Heart right ventricle (tissue), 16 donors: ENCODE measurements around the gene KRT80. TPM values are rescaled to one million over a fixed set of nuclear protein-coding genes. Genes with fewer than 3 reads are reported as not detected.

Source experiments
- ATAC-seq, 8 donors: fragments of 200-7000 bp; cut with Tn5 transposase; one replicate each; pipeline ENCODE4 v1.9.1; 2020; ENCODE audit warnings: mild to moderate bottlenecking in 8 of 8, moderate library complexity in 8 of 8, moderate number of reproducible peaks in 1 of 8
- DNase-seq, 2 donors: peaks; one replicate each; pipeline ENCODE4 v3.0.0-alpha.2; 2020
- H3K27ac ChIP-seq, 10 donors: fragments of 200-600 bp; sonication (generic) in 2 of 10; one replicate each; pipeline versions ENCODE4 v1.5.0 to v1.8.0; 2020 to 2022; ENCODE audit warnings: mild to moderate bottlenecking in 3 of 10
- H3K27me3 ChIP-seq, 7 donors: fragments of 200-600 bp; one replicate each; pipeline ENCODE4 v1.8.0; 2021 to 2022; ENCODE audit warnings: mild to moderate bottlenecking in 2 of 7
- H3K36me3 ChIP-seq, 9 donors: fragments of 200-600 bp; sonication (generic) in 1 of 9; one replicate each; pipeline versions ENCODE4 v1.5.0 to v1.8.0; 2020 to 2022; ENCODE audit warnings: mild to moderate bottlenecking in 2 of 9
- H3K4me1 ChIP-seq, 9 donors: fragments of 200-600 bp; sonication (generic) in 1 of 9; one replicate each; pipeline versions ENCODE4 v1.5.0 to v1.8.0; 2020 to 2022; ENCODE audit warnings: mild to moderate bottlenecking in 4 of 9
- H3K4me3 ChIP-seq, 10 donors: fragments of 200-600 bp; sonication (generic) in 2 of 10; one replicate each; pipeline versions ENCODE4 v1.5.0 to v1.8.0; 2020 to 2022; ENCODE audit warnings: mild to moderate bottlenecking in 7 of 10, moderate library complexity in 2 of 10
- H3K9me3 ChIP-seq, 11 donors: fragments of 200-600 bp in 10 of 11; sonication (generic) in 2 of 11; one replicate each; pipeline versions ENCODE4 v1.5.0 to v1.8.0; 2013 to 2022; ENCODE audit warnings: mild to moderate bottlenecking in 2 of 11, control low read depth in 1 of 11, moderate library complexity in 1 of 11
- CTCF ChIP-seq, 9 donors: fragments of 200-600 bp; sonication (generic) in 2 of 9; IDR thresholded peaks; one replicate each; pipeline versions ENCODE4 v1.5.0 to v1.8.0; 2021 to 2022; ENCODE audit warnings: antibody characterized with exemption in 9 of 9, mild to moderate bottlenecking in 5 of 9, moderate library complexity in 1 of 9
- WGBS, 2 donors: extraction: QIAGEN DNeasy Blood & Tissue Kit; methylation state at CpG; one replicate each; pipeline ENCODE4 v1.1.7; 2013; ENCODE audit warnings: inconsistent platforms in 1 of 2; 5-methylcytosine and 5-hydroxymethylcytosine counted together
- intact Hi-C, 10 donors: fragments of 100-400 bp; cut with DNase I; formaldehyde crosslinking; loops; one replicate each; pipeline versions ENCODE4 v1.11.1 to v1.14.2; 2022
- polyA plus RNA-seq, 2 donors: library from polyadenylated mRNA; stranded (reverse); fragments of 200-250 nt; gene quantifications; one replicate each; pipeline ENCODE4 v1.2.3, GENCODE V29; 2013
- total RNA-seq, 10 donors: library from RNA; stranded (reverse); fragmentation: NEBNext Ultra II Directional in 3 of 10; extraction: Animal tissue kit (Norgen Biotek cat#: 25700) in 3 of 10; gene quantifications; one replicate each; pipeline versions ENCODE4 v1.2.1 to v1.2.4, GENCODE V29; 2021 to 2023
- donor health status: Arrhythmogenic right ventricular cardiomyopathy.
- donor health status: ischemic (EF 13 %, LVEDD 7.1; RV severe dilation, severe dysfunction).
- donor health status: healthy with polysubstance abuse.
- donor health status: DM: no; HTN: yes; CAD: no.
- donor health status: DM: no; HTN: no; CAD: no.
- donor health status: ischemic (EF 25% LVEDD 6.9; RV normal size, moderate dysfunction).
- donor health status: ischemic (EF 25% LVEDD 5.7; RV mildly dilated, moderate dysfunction).
- donor health status: healthy.
- donor health status: DM: yes; HTN: yes; CAD: no.
- donor health status: Ischemic cardiomyopathy.
- donor health status: ischemic (EF 35%, LVEDD 5.7; RV mildly dilated, moderate dysfunction).
- donor health status: nonischemic (EF 11% LVEDD 7.7; RV severe dilation, severe dysfunction).
- donor health status: DM: yes; HTN: yes; CAD: no.
- donor health status: PGD.
- donor health status: ischemic (EF 29% LVEDD 5.4; RV normal size, mild dysfunction).
- donor health status: nonischemic (EF 23%, LVEDD 6.1; RV moderate dilation, normal function).

The KRT80 gene
- total and polyA plus RNA-seq, 12 donors: 0.07 to 0.79 (median 0.16) TPM; not detected in 1

- Histone ChIP-seq H3K9me3 (no peaks in the 10 kb centered on the region), H3K27ac (peak overlapping the region; percentile 64 to 91 (median 78)), H3K36me3 (no peaks in the 10 kb centered on the region), H3K4me3 (no peak overlapping the region), H3K4me1 (peaks cover 25 to 50% (median 37%) of the 10 kb centered on the region in 9 donors), H3K27me3 (peaks cover 0 to 2% (median 0%) of the 10 kb centered on the region in 7 donors)
- ATAC-seq (peak in 1 of 8 donors; percentile 8), DNase-seq (no peak)
- TF ChIP-seq CTCF (IDR thresholded peaks at IDR 0.05): no peak
- intact Hi-C loops: loop anchor here in 1 of 10 donors (5.0 kb wide), 1 partner anchor 845 kb away; no protein-coding TSS in a partner anchor
- 91 to 92% methylated on average over 11 of the region's 11 CpGs for WGBS, 2 donors
Measured at GRCh38 chr12:52146822-52147366, 44.9 kb downstream of the KRT80 start.

GRCh38 chr12:52146089-52146821 is 45.6 kb downstream of the KRT80 start:
- H3K4me3 ChIP-seq: no peak overlapping the region
- H3K36me3 ChIP-seq: no peaks in the 10 kb centered on the region
- H3K27me3 ChIP-seq: no peaks in the 10 kb centered on the region
- DNase-seq (no peak), ATAC-seq (no peak)
- intact Hi-C loops: loop anchor here in 1 of 10 donors (5.0 kb wide), 1 partner anchor 846 kb away; no protein-coding TSS in a partner anchor
- TF ChIP-seq CTCF (IDR thresholded peaks at IDR 0.05): no peak
- H3K9me3 ChIP-seq: no peaks in the 10 kb centered on the region
- peaks cover 19 to 45% (median 33%) of the 10 kb centered on the region in 9 donors for H3K4me1 ChIP-seq
- peak overlapping the region in 9 of 10 donors; percentile 67 to 91 (median 80) for H3K27ac ChIP-seq
- WGBS, 2 donors: 91 to 97% methylated on average over 8 of the region's 8 CpGs

GRCh38 chr12:52145228-52146088 is 46.4 kb downstream of the KRT80 start:
- intact Hi-C loops: loop anchor here in 1 of 10 donors (5.0 kb wide), 1 partner anchor 847 kb away; no protein-coding TSS in a partner anchor
- no peak overlapping the region for H3K27ac ChIP-seq

More at GRCh38 chr12:52145228-52146088, 46.4 kb downstream of the KRT80 start:
- WGBS, 2 donors: 88 to 93% methylated on average over 16 to 18 of the region's 18 CpGs
- no peak for DNase-seq
- ATAC-seq: no peak
- Histone ChIP-seq H3K27me3 (no peaks in the 10 kb centered on the region), H3K9me3 (no peaks in the 10 kb centered on the region), H3K4me1 (peaks cover 19 to 45% (median 29%) of the 10 kb centered on the region in 9 donors), H3K4me3 (no peak overlapping the region), H3K36me3 (no peaks in the 10 kb centered on the region)
- no peak for TF ChIP-seq CTCF (IDR thresholded peaks at IDR 0.05)
